ENCODE results near the gene CABS1.

Gene CABS1

GRCh38 chr4:70382691-70383181 lies 48.0 kb downstream of the CABS1 start, which contains the start of gene SMR3B:
Gene SMR3B, plus strand, starts transcription at chr4:70383131. Its CDS starts 1,380 bp downstream, at chr4:70384511.
- Histone ChIP-seq H3K9me3 (ENCODE audit: control insufficient read depth in 1 of 2, low read length in 2 of 2) (no peaks in the 10 kb centered on the region), H3K27me3 (ENCODE audit: low read depth, low read length) (no peaks in the 10 kb centered on the region), H3K4me3 (ENCODE audit: low read depth in 1 of 2, low read length in 2 of 2) (no peak within 1 kb of the TSS), H3K4me1 (ENCODE audit: control insufficient read depth in 1 of 2, insufficient read depth in 2 of 2, low read length in 2 of 2) (no peaks in the 10 kb centered on the region), H3K36me3 (ENCODE audit: control insufficient read depth in 1 of 2, insufficient read depth in 2 of 2, low read length in 2 of 2) (no peaks in the 10 kb centered on the region), H3K27ac (ENCODE audit: low read length) (no peak within 1 kb of the TSS)

Measured in muscle layer of duodenum (tissue), 2 donors.